Small intestine (tissue), 7 donors: ENCODE results near the gene PBRM1. TPM values are rescaled to one million over a fixed set of nuclear protein-coding genes. Genes with fewer than 3 reads are reported as not detected.

Experiments used
- DNase-seq, 2 donors: peaks; one replicate each; pipeline versions ENCODE4 v3.0.0 to v3.0.0-alpha.2; 2013
- FAIRE-seq: peaks from 2 replicates; lab custom pipeline; 2012; peaks lifted over from hg19 to GRCh38; lab: Jason Lieb, UNC
- H3K27ac ChIP-seq, 3 donors: one replicate each; pipeline ENCODE4 v1.5.1; 2013; ENCODE audit warnings: low read length in 2 of 3, mild to moderate bottlenecking in 2 of 3, control low read depth in 1 of 3, inconsistent platforms in 1 of 3, low read depth in 1 of 3, moderate library complexity in 1 of 3
- H3K27me3 ChIP-seq, 3 donors: one replicate each; pipeline ENCODE4 v1.6.1; 2013; ENCODE audit warnings: low read length in 3 of 3, inconsistent platforms in 1 of 3; ENCODE audit not compliant: control insufficient read depth in 3 of 3, insufficient read depth in 3 of 3
- H3K36me3 ChIP-seq, 3 donors: one replicate each; pipeline ENCODE4 v1.6.1; 2013; ENCODE audit warnings: low read length in 3 of 3, inconsistent platforms in 1 of 3, low read depth in 1 of 3, mild to moderate bottlenecking in 1 of 3, moderate library complexity in 1 of 3; ENCODE audit not compliant: control insufficient read depth in 3 of 3, insufficient read depth in 2 of 3
- H3K4me1 ChIP-seq, 3 donors: one replicate each; pipeline ENCODE4 v1.6.1; 2013; ENCODE audit warnings: low read length in 2 of 3, inconsistent platforms in 1 of 3, low read depth in 1 of 3, mild to moderate bottlenecking in 1 of 3, moderate library complexity in 1 of 3; ENCODE audit not compliant: control insufficient read depth in 3 of 3, insufficient read depth in 2 of 3
- H3K4me3 ChIP-seq, 3 donors: one replicate each; pipeline ENCODE4 v1.5.1; 2013; ENCODE audit warnings: low read length in 3 of 3, control low read depth in 1 of 3, inconsistent platforms in 1 of 3, low read depth in 1 of 3, mild to moderate bottlenecking in 1 of 3, moderate library complexity in 1 of 3
- H3K9me3 ChIP-seq, 2 donors: one replicate each; pipeline ENCODE4 v1.6.1; 2013; ENCODE audit warnings: low read depth in 1 of 2, low read length in 1 of 2; ENCODE audit not compliant: control insufficient read depth in 2 of 2, insufficient read depth in 1 of 2
- WGBS, 3 donors: extraction: QIAGEN DNeasy Blood & Tissue Kit; methylation state at CpG; one replicate each; pipeline ENCODE4 v1.1.7; 2013; 5-methylcytosine and 5-hydroxymethylcytosine counted together
- polyA plus RNA-seq, 4 donors: library from polyadenylated mRNA; stranded (reverse) in 3 of 4; unstranded in 1 of 4; fragments of 200-250 nt in 3 of 4; fragments of 120-200 nt in 1 of 4; gene quantifications; one replicate each; pipeline versions ENCODE4 v1.2.1 to v1.2.3, GENCODE V29; 2013
- donor health status: healthy with polysubstance abuse.
- donor health status: control.
- donor health status: control.
- donor health status: Bipolar disorder and iron deficiency.
- donor health status: healthy.

Gene PBRM1
- polyA plus RNA-seq, 4 donors = 6.7 to 36.2 (median 12.3) TPM

DNA sequence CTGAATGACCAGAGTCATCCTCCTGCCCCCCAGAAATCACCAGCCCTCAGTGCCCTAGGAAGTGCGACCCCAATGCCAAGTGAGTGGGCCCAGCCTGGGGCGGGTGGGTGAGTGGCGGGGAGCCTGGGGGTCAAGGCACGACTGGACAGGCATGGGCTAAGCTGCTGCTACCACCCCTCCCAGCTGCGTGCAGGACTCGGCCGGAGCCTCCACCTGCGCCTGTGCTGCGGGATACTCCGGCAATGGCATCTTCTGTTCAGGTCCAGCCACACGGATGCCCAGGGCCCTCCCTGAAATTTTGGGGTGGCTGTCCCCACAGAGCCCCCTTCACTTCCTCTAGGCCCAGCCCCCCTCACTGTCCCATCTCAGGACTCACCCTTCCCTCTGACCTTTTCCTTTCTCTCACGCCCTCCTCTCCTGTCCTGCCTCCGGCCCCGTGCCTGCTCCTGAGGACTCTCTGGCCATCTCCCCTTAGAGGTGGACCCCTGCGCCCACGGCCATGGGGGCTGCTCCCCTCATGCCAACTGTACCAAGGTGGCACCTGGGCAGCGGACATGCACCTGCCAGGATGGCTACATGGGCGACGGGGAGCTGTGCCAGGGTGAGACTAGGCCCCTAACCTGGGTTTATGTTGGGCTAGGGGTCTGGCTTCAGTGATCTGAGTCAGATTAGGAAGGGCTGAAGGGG, 169.1 kb downstream of the PBRM1 start:
- no peak overlapping the region for H3K27ac ChIP-seq
- peaks cover 0 to 6% (median 0%) of the 10 kb centered on the region in 3 donors for H3K4me1 ChIP-seq
- H3K36me3 ChIP-seq = peaks cover 0 to 7% (median 0%) of the 10 kb centered on the region in 3 donors
- H3K27me3 ChIP-seq = no peaks in the 10 kb centered on the region
- no peak overlapping the region for H3K4me3 ChIP-seq
- FAIRE-seq = no peak
- no peaks in the 10 kb centered on the region for H3K9me3 ChIP-seq
- WGBS, 3 donors = 90 to 95% (median 92%) methylated on average over 16 to 19 of the region's 19 CpGs
- DNase-seq = no peak

DNA sequence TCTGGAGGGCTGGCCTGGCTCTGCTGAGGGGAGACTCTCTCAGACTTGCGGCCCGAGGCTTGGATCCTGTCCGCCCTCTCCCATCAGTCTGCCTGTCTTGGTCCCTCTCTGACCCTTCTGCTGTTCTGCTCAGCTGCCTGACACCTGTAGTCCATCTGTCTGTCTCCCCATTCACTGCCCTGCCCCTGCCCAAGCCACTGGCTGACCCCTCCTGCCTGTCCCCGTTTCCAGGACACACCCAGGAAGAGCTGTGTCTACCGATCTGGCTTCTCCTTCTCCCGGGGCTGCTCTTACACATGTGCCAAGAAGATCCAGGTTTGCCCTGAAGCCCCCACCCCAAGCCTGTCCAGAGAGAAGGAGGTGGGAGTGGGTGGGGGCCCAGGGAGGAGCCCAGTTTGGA, 170.5 kb downstream of the PBRM1 start:
- Histone ChIP-seq H3K36me3 (peaks cover 0 to 5% (median 0%) of the 10 kb centered on the region in 3 donors), H3K4me1 (peaks cover 0 to 6% (median 0%) of the 10 kb centered on the region in 3 donors), H3K27me3 (no peaks in the 10 kb centered on the region), H3K4me3 (no peak overlapping the region), H3K9me3 (no peaks in the 10 kb centered on the region), H3K27ac (no peak overlapping the region)
- DNase-seq (no peak), FAIRE-seq (no peak)
- WGBS, 3 donors = 43 to 54% (median 52%) methylated on average over 6 of the region's 6 CpGs

DNA sequence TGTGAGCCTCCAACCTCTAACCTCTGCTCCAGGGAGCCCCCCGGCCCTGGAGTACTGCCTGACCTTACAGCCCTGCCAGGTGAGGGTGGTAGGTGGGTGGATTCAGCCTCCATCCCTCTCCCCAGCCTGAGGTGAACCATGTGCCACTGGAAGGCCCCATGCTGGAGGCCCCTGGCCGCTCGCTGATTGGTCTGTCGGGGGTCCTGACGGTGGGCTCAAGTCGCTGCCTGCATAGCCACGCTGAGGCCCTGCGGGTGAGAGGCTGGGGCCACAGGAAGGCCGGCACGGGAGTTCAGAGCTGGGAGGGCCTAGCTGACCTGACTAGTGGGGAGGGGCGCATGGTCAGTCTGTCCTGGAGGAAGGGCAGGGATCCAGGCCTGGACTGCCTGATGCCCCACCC, 171.1 kb downstream of the PBRM1 start:
- peaks cover 0 to 6% (median 0%) of the 10 kb centered on the region in 3 donors for H3K4me1 ChIP-seq
- H3K4me3 ChIP-seq = no peak overlapping the region
- 80 to 82% (median 82%) methylated on average over 10 to 11 of the region's 11 CpGs for WGBS, 3 donors
- no peak for DNase-seq
- peaks cover 0 to 5% (median 0%) of the 10 kb centered on the region in 3 donors for H3K36me3 ChIP-seq
- no peaks in the 10 kb centered on the region for H3K27me3 ChIP-seq
- no peak for FAIRE-seq
- no peaks in the 10 kb centered on the region for H3K9me3 ChIP-seq
- no peak overlapping the region for H3K27ac ChIP-seq

DNA sequence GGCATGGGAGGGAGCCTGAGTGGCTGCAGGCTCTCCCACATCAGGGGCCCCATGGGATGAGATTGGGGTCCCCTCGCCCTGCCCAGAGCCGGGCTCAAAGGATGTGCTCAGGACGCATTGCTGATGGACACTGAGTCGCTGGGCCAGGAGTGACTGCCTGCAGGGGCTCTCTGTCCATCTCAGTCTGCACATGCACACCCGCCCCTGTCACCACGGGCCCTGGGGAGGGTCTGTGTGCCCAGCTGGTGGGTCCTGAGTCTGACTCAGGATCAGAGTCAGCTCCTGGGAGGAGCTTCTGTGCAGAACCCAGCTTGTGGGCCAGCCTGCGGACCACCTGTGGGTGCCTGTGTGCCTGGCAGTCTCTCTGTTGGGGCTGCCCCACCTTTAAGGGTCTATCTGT, 172.4 kb downstream of the PBRM1 start:
- FAIRE-seq (no peak), DNase-seq (no peak)
- H3K4me3 ChIP-seq = no peak overlapping the region
- H3K36me3 ChIP-seq = peaks cover 0 to 3% (median 0%) of the 10 kb centered on the region in 3 donors
- H3K27me3 ChIP-seq = no peaks in the 10 kb centered on the region
- H3K9me3 ChIP-seq = no peaks in the 10 kb centered on the region
- peaks cover 0 to 2% (median 0%) of the 10 kb centered on the region in 3 donors for H3K4me1 ChIP-seq
- 79 to 88% (median 88%) methylated on average over 7 of the region's 7 CpGs for WGBS, 3 donors
- H3K27ac ChIP-seq = no peak overlapping the region

DNA sequence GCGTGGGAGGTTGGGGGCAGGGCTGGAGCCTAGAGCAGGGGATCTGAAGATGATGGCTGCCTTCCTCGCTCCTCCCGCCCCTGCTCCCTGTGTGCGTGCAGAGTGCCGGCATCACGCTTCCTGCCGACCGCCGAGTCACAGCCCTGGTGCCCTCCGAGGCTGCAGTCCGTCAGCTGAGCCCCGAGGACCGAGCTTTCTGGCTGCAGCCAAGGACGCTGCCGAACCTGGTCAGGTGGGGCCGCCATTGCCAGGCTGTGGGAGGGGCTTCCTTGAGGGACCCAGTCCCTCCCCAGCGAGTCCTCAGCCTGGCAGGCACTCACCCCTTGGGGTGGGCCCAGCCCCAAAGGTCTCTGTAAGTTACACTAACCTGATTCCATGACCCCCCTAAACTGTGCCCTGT, 173.0 kb downstream of the PBRM1 start:
- H3K4me3 ChIP-seq = no peak overlapping the region
- no peak for FAIRE-seq
- no peaks in the 10 kb centered on the region for H3K9me3 ChIP-seq
- H3K4me1 ChIP-seq = no peaks in the 10 kb centered on the region
- H3K27me3 ChIP-seq = no peaks in the 10 kb centered on the region
- WGBS, 3 donors = 68 to 71% (median 69%) methylated on average over 17 of the region's 17 CpGs
- no peak overlapping the region for H3K27ac ChIP-seq
- H3K36me3 ChIP-seq = peaks cover 0 to 4% (median 0%) of the 10 kb centered on the region in 3 donors
- no peak for DNase-seq

DNA sequence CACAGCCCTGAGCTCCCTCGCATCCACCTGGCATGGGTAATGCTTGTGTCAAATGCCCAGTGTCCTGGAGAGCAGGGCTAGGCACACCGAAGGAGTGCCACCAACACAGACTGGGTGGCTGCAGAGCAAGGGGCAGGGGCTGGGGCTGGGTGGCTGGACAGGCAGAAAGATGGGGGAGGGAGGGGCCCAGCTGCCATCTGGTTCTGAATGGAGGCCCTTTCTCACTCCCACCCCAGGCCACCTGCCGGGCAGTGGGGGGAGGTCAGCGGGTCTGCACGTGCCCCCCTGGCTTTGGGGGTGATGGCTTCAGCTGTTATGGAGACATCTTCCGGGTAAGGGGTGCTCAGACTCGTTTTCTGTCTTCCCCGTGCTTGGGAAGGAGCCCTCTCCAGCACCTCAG, 173.6 kb downstream of the PBRM1 start:
- Histone ChIP-seq H3K4me1 (no peaks in the 10 kb centered on the region), H3K9me3 (no peaks in the 10 kb centered on the region), H3K36me3 (peaks cover 0 to 4% (median 0%) of the 10 kb centered on the region in 3 donors), H3K4me3 (no peak overlapping the region), H3K27ac (no peak overlapping the region), H3K27me3 (no peaks in the 10 kb centered on the region)
- WGBS, 3 donors = 58 to 69% (median 59%) methylated on average over 8 of the region's 8 CpGs
- DNase-seq (no peak), FAIRE-seq (no peak)

DNA sequence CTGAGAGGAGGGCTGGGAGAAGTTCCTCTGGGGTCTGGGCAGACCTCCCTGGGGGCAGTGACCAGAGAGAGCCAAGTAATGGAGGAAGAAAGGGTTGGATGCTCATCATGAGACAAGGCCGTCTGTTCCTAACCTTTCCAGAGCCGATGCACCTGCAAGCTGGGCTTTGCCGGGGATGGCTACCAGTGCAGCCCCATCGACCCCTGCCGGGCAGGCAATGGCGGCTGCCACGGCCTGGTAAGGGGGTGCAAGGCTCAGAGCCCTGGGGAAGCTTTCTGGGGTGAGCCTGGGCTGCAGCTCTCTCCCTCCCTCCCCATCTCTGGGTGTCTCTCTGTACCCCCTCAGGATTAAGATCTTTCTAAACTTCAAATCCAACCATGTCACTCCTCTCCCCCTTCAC, 174.2 kb downstream of the PBRM1 start:
- DNase-seq (no peak), FAIRE-seq (no peak)
- H3K27me3 ChIP-seq = no peaks in the 10 kb centered on the region
- H3K4me3 ChIP-seq = no peak overlapping the region
- H3K9me3 ChIP-seq = no peaks in the 10 kb centered on the region
- no peak overlapping the region for H3K27ac ChIP-seq
- H3K4me1 ChIP-seq = no peaks in the 10 kb centered on the region
- 77 to 86% (median 80%) methylated on average over 7 of the region's 7 CpGs for WGBS, 3 donors
- H3K36me3 ChIP-seq = peaks cover 0 to 4% (median 0%) of the 10 kb centered on the region in 3 donors

DNA sequence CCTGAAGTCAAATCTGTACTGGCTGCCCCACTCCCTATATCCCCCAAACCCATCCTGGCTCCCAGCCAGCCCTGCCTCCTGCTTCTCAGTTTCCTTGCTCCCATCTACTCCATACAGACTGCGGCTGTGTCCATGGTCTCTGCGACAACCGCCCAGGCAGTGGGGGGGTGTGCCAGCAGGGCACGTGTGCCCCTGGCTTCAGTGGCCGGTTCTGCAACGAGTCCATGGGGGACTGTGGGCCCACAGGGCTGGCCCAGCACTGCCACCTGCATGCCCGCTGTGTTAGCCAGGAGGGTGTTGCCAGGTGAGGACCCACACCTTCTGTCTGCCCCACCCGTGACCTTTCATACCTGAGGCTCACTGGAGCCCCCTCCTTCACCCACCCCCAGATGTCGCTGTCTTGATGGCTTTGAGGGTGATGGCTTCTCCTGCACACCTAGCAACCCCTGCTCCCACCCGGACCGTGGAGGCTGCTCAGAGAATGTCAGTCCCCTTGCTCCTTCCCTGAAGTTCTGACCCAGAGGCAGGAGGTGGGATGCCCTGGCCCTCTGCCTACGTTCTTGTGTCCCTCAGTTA, 175.9 kb downstream of the PBRM1 start:
- H3K27me3 ChIP-seq = no peaks in the 10 kb centered on the region
- DNase-seq (no peak), FAIRE-seq (no peak)
- H3K36me3 ChIP-seq = peaks cover 0 to 6% (median 0%) of the 10 kb centered on the region in 3 donors
- 26 to 60% (median 34%) methylated on average over 11 to 12 of the region's 12 CpGs for WGBS, 3 donors
- no peak overlapping the region for H3K4me3 ChIP-seq
- H3K9me3 ChIP-seq = no peaks in the 10 kb centered on the region
- H3K4me1 ChIP-seq = no peaks in the 10 kb centered on the region
- H3K27ac ChIP-seq = no peak overlapping the region
